ENCODE data around the gene SPTAN1. TPM values are rescaled to one million over a fixed set of nuclear protein-coding genes. Genes with fewer than 3 reads are reported as not detected.

Gene SPTAN1
- total and polyA plus RNA-seq, 2 of the 4 experiments (the other 2 are of a cell fraction): 275 to 327 TPM

DNA sequence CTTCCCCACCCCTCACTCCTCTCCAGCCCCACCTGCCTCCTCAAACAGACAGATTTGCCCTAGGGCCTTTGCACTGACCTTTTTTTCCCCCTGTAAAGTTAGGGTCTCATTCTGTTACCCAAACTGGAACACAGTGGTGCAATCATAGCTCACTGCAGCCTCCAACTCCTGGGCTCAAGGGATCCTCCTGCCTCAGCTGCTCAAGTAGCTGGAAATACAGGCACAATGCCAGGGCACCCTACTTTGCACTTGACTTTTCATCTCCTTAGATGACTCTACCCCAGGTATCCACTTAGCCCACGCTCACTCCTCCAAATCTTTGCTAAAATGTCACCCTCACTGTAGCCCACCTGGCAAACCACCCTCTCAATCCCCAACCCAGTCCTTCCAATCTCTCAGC, 102.1 kb downstream of the SPTAN1 start:
- no peak overlapping the region for H2BK5ac ChIP-seq (ENCODE audit: low read depth, low read length, poor library complexity, severe bottlenecking)
- CTCF ChIA-PET: no interaction called here
- H2BK120ac ChIP-seq (ENCODE audit: low read depth, low read length): no peak overlapping the region
- no peaks in the 10 kb centered on the region for H3K27me3 ChIP-seq (ENCODE audit: control insufficient read depth, insufficient read depth, low read length)
- H3K9ac ChIP-seq (ENCODE audit: low read depth, low read length): no peak overlapping the region
- in situ Hi-C loops (cut with MboI; ENCODE audit: low sequenced_read_pairs) (no loop called here), intact Hi-C loops (cut with micrococcal nuclease) (no loop called here), dilution Hi-C loops (cut with HindIII; ENCODE audit: low sequenced_read_pairs, unreplicated experiment) (no loop called here)
- H3K79me1 ChIP-seq (ENCODE audit: low read depth in 1 of 2, low read length in 2 of 2): peaks cover 10 to 18% of the 10 kb centered on the region in 2 experiments; a peak in 3 of 4 replicates
- H3K9me3 ChIP-seq (ENCODE audit: control insufficient read depth, insufficient read depth, low read length): no peaks in the 10 kb centered on the region
- H3K14ac ChIP-seq (replicated peaks; ENCODE audit: low read depth, low read length): no peak overlapping the region
- WGBS, 2 experiments (ENCODE audit: extremely low coverage in 2 of 2, insufficient read length in 1 of 2): 100% methylated on average over 1 of the region's 1 CpG; no CpG with 5 or more reads in 1 of the 2 experiments
- no TSS peak for BruUV-seq (replicated peaks)
- no peak overlapping the region for H3K27ac ChIP-seq (ENCODE audit: insufficient read depth, low read length)
- TF ChIP-seq POLR2A (IDR thresholded peaks at IDR 0.05; ENCODE audit: low read depth, low read length): no peak
- no peak overlapping the region for H2AFZ ChIP-seq (replicated peaks; ENCODE audit: low read length, poor library complexity)
- no peak overlapping the region for H4K8ac ChIP-seq (ENCODE audit: low read depth in 2 of 2, low read length in 2 of 2)
- H3K4me3 ChIP-seq (ENCODE audit: insufficient read depth, low read depth, low read length): no peak overlapping the region
- H3K4me2 ChIP-seq (ENCODE audit: low read depth, low read length): no peak overlapping the region
- H4K5ac ChIP-seq (ENCODE audit: low read depth, low read length): no peak overlapping the region
- no peak overlapping the region for H2BK15ac ChIP-seq (ENCODE audit: low read depth, low read length)
- no peak overlapping the region for H3K4ac ChIP-seq (ENCODE audit: low read depth, low read length)
- H4K20me1 ChIP-seq (ENCODE audit: insufficient read depth, low read length): no peaks in the 10 kb centered on the region
- no peaks in the 10 kb centered on the region for H3K4me1 ChIP-seq (ENCODE audit: control insufficient read depth, insufficient read depth, low read length)
- ATAC-seq (ENCODE audit: low read depth) (no peak), DNase-seq (no peak)
- H2AK5ac ChIP-seq (ENCODE audit: low read depth, low read length): 0 out of 2 replicates have a peak overlapping the region, but pooled peaks have one; percentile 8
- no peak overlapping the region for H3K56ac ChIP-seq (ENCODE audit: extremely low read depth, insufficient read depth, low read length)
- no peak overlapping the region for H3K18ac ChIP-seq (ENCODE audit: low read depth, low read length)
- no peak overlapping the region for H4K91ac ChIP-seq (ENCODE audit: insufficient read depth, low read depth, low read length)
- no peak overlapping the region for H2AK9ac ChIP-seq (replicated peaks; ENCODE audit: low read depth, low read length, poor library complexity)
- H3K9me1 ChIP-seq (ENCODE audit: insufficient read depth, low read length): no peaks in the 10 kb centered on the region
- no peak overlapping the region for H3K23ac ChIP-seq (ENCODE audit: low read depth, low read length)
- H3K36me3 ChIP-seq (ENCODE audit: control insufficient read depth, insufficient read depth, low read length): no peaks in the 10 kb centered on the region
- H2BK20ac ChIP-seq (ENCODE audit: low read depth, low read length): no peak overlapping the region
- POLR2A ChIA-PET (ENCODE audit: unreplicated experiment): no interaction called here
